Measurements from ENCODE around the gene CRB1.

Gene CRB1

GRCh38 chr1:197521118-197521739, 253.2 kb downstream of the CRB1 start:
- Mint-ChIP-seq H3K36me3 (ENCODE audit: low read depth) (no peaks in the 10 kb centered on the region), H3K4me1 (ENCODE audit: low read depth) (peaks cover 5% of the 10 kb centered on the region), H3K27ac (no peak overlapping the region), H3K4me3 (no peak overlapping the region), H3K27me3 (no peaks in the 10 kb centered on the region), H3K9me3 (no peaks in the 10 kb centered on the region)

GRCh38 chr1:197526736-197527371, 258.8 kb downstream of the CRB1 start:
- Mint-ChIP-seq H3K4me1 (ENCODE audit: low read depth) (no peaks in the 10 kb centered on the region), H3K27me3 (no peaks in the 10 kb centered on the region), H3K9me3 (no peaks in the 10 kb centered on the region), H3K27ac (no peak overlapping the region), H3K36me3 (ENCODE audit: low read depth) (no peaks in the 10 kb centered on the region), H3K4me3 (no peak overlapping the region)
